IPS DF 6.9 (cell line): ENCODE data around the gene LHPP.

Experiments
- DNase-seq: peaks from one replicate; pipeline ENCODE4 v3.0.0-alpha.2; 2013; ENCODE audit warnings: low read depth, low spot score
- H3K27ac ChIP-seq: one replicate; pipeline ENCODE4 v1.5.1; 2013; ENCODE audit warnings: low read length, control low read depth
- H3K27me3 ChIP-seq: 2 replicates; pipeline ENCODE4 v1.6.1; 2013; ENCODE audit warnings: mild to moderate bottlenecking, low read length; ENCODE audit not compliant: control insufficient read depth, insufficient read depth
- H3K36me3 ChIP-seq: 2 replicates; pipeline ENCODE4 v1.6.1; 2013; ENCODE audit warnings: low read length; ENCODE audit not compliant: control insufficient read depth, insufficient read depth
- H3K4me1 ChIP-seq: 2 replicates; pipeline ENCODE4 v1.6.1; 2013; ENCODE audit warnings: low read length; ENCODE audit not compliant: control insufficient read depth, insufficient read depth
- H3K4me3 ChIP-seq: 2 replicates; pipeline ENCODE4 v1.5.1; 2013; ENCODE audit warnings: mild to moderate bottlenecking, low read length
- H3K9me3 ChIP-seq: 2 replicates; pipeline ENCODE4 v1.6.1; 2013; ENCODE audit warnings: low read length, inconsistent platforms; ENCODE audit not compliant: control insufficient read depth, insufficient read depth
- WGBS: extraction: QIAGEN DNeasy Blood & Tissue Kit; methylation state at CpG from one replicate; pipeline ENCODE4 v1.1.7; 2013; ENCODE audit warnings: mixed read lengths, missing lambda C conversion rate; ENCODE audit not compliant: insufficient read length, insufficient coverage; 5-methylcytosine and 5-hydroxymethylcytosine counted together

Gene LHPP

GRCh38 chr10:124597846-124598165 is 136.2 kb downstream of the LHPP start:
- no peak overlapping the region for H3K27ac ChIP-seq
- WGBS, result no CpG with 5 or more reads among the region's 10 CpGs

GRCh38 chr10:124598196-124598595 is 136.6 kb downstream of the LHPP start:
- no peak for DNase-seq
- Histone ChIP-seq H3K4me1 (no peaks in the 10 kb centered on the region), H3K4me3 (no peak overlapping the region), H3K9me3 (no peaks in the 10 kb centered on the region), H3K36me3 (no peaks in the 10 kb centered on the region; the same call in 1 of the 2 replicates), H3K27me3 (no peaks in the 10 kb centered on the region), H3K27ac (no peak overlapping the region)
- no CpG with 5 or more reads among the region's 6 CpGs for WGBS

More at GRCh38 chr10:124597846-124598165, 136.2 kb downstream of the LHPP start:
- Histone ChIP-seq H3K9me3 (no peaks in the 10 kb centered on the region), H3K4me1 (no peaks in the 10 kb centered on the region), H3K27me3 (no peaks in the 10 kb centered on the region), H3K36me3 (no peaks in the 10 kb centered on the region; the same call in 1 of the 2 replicates), H3K4me3 (no peak overlapping the region)
- no peak for DNase-seq

- Histone ChIP-seq H3K27ac (no peak overlapping the region), H3K36me3 (no peaks in the 10 kb centered on the region; the same call in 1 of the 2 replicates), H3K27me3 (no peaks in the 10 kb centered on the region), H3K4me3 (no peak overlapping the region), H3K4me1 (no peaks in the 10 kb centered on the region), H3K9me3 (no peaks in the 10 kb centered on the region)
- DNase-seq, result no peak
- 100% methylated on average over 1 of the region's 13 CpGs for WGBS
These were observed 137.4 kb downstream of the LHPP start for GRCh38 chr10:124598773-124599587.

DNA sequence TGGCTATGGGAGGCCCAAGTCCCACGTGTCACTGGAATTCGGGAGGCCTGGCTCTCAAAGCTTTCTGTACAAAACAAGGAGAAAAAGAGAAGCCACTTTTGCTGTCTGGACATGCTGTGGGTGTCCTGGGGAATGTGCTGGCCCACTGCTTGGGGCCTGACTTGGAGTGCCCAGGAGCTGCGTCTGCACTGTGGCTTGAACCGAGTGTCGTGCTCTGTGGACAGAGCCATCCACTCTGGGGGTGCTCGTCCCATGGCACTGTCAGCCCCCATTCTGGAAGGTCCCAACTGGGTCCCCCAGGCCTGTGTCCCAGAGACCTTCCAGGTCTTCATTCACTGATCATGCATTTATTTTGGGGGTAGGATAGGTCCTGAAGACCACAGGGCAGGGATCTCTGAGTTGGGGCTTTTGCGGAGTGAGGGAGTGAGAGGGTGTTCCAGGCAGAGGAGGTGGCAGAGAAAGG is 138.0 kb downstream of the LHPP start:
- no CpG with 5 or more reads among the region's 7 CpGs for WGBS
- Histone ChIP-seq H3K9me3 (no peaks in the 10 kb centered on the region), H3K27me3 (no peaks in the 10 kb centered on the region), H3K36me3 (no peaks in the 10 kb centered on the region; the same call in 1 of the 2 replicates), H3K4me1 (no peaks in the 10 kb centered on the region), H3K4me3 (no peak overlapping the region), H3K27ac (no peak overlapping the region)
- no peak for DNase-seq

GRCh38 chr10:124600051-124600880 is 138.6 kb downstream of the LHPP start:
- DNase-seq, result no peak
- Histone ChIP-seq H3K27ac (no peak overlapping the region), H3K4me3 (no peak overlapping the region), H3K36me3 (no peaks in the 10 kb centered on the region; the same call in 1 of the 2 replicates), H3K27me3 (no peaks in the 10 kb centered on the region), H3K4me1 (no peaks in the 10 kb centered on the region), H3K9me3 (no peaks in the 10 kb centered on the region)
- no CpG with 5 or more reads among the region's 18 CpGs for WGBS

DNA sequence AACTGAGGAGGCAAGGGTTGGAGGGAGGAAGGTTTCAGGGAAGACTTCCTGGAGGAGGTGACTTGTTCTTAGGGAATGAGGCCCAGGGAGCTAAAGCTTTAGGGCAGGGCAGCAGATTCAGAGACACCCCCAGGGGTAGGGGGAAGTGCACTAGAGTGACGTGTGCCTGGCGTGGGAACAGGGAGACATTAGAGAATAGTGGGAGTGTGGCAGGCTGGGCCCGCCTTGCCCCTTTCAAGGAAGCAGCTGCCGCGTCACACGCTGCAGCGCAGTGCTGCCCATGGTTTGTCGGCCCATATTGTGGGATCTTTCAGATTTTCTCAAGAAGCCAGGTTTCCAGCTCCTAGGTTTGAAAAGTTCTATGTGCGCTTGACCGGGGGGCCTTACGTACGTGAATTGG is 139.4 kb downstream of the LHPP start:
- H3K4me1 ChIP-seq, result no peaks in the 10 kb centered on the region
- no peak overlapping the region for H3K27ac ChIP-seq
- no peak overlapping the region for H3K4me3 ChIP-seq
- WGBS, result no CpG with 5 or more reads among the region's 12 CpGs
- no peaks in the 10 kb centered on the region for H3K9me3 ChIP-seq
- no peaks in the 10 kb centered on the region for H3K27me3 ChIP-seq
- DNase-seq, result no peak
- no peaks in the 10 kb centered on the region; the same call in 1 of the 2 replicates for H3K36me3 ChIP-seq

- Histone ChIP-seq H3K36me3 (no peaks in the 10 kb centered on the region; the same call in 1 of the 2 replicates), H3K27me3 (no peaks in the 10 kb centered on the region), H3K27ac (no peak overlapping the region), H3K4me1 (no peaks in the 10 kb centered on the region), H3K4me3 (no peak overlapping the region), H3K9me3 (no peaks in the 10 kb centered on the region)
- no peak for DNase-seq
- WGBS, result no CpG with 5 or more reads among the region's 29 CpGs
These were observed 140.0 kb downstream of the LHPP start for GRCh38 chr10:124601431-124602120.

DNA sequence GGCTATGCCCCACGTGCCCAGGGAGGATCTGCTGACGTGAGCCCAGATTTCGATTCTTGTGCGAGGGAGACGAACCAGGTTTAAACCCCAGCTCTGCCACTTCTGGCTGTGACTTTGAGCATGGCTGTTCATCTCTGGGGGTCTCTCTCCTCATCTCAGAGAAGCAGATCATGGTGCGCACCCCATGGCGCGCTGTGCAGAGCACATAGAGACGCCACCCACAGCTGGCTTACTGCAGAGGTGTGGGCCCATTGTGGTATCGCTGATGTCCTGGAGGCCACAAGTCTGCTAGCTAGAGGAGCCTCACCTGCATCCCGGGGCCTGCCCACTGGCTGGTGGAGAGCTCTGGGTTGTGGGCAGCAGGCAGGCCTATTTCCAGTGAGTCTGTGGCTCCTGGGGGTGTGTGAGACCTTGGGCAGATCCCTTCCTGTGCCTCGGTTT is 140.5 kb downstream of the LHPP start:
- H3K9me3 ChIP-seq, result no peaks in the 10 kb centered on the region
- no CpG with 5 or more reads among the region's 12 CpGs for WGBS
- H3K36me3 ChIP-seq, result no peaks in the 10 kb centered on the region; the same call in 1 of the 2 replicates
- H3K4me1 ChIP-seq, result no peaks in the 10 kb centered on the region
- H3K27ac ChIP-seq, result no peak overlapping the region
- H3K27me3 ChIP-seq, result no peaks in the 10 kb centered on the region
- no peak overlapping the region for H3K4me3 ChIP-seq
- no peak for DNase-seq

- Histone ChIP-seq H3K36me3 (no peaks in the 10 kb centered on the region; the same call in 1 of the 2 replicates), H3K27ac (no peak overlapping the region), H3K4me3 (no peak overlapping the region), H3K4me1 (no peaks in the 10 kb centered on the region), H3K9me3 (no peaks in the 10 kb centered on the region), H3K27me3 (no peaks in the 10 kb centered on the region)
- no CpG with 5 or more reads among the region's 12 CpGs for WGBS
- no peak for DNase-seq
These were observed 141.2 kb downstream of the LHPP start for GRCh38 chr10:124602646-124603365.
